ENCODE results near the gene PRRT4. TPM values are rescaled to one million over a fixed set of nuclear protein-coding genes. Genes with fewer than 3 reads are reported as not detected.

The PRRT4 gene
- total RNA-seq, 1 experiment from 2014 or later: 0.24 TPM

DNA sequence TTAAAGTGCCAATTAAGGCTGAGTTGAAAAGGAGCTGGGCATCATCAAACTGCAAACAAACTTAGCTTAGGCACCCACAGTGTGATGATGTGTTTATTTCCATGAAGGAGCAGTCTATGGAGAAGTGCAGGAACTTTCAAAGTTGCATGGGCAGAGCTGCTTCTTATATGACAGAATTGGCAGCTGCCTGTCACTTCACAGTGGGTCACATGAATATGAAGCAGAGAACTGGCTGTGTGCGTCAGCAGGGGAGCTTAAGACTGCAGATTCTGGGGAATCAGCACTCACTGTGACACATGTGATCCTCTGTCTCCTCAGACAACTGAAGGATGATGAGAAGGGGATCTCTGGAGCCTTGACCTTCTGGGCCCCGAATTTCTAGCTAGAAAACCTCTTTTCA is 54.4 kb downstream of the PRRT4 start:
- no peak overlapping the region for H3T11ph ChIP-seq (ENCODE audit: low read length)
- H3K56ac ChIP-seq (ENCODE audit: insufficient read length, low read depth, low read length): no peak overlapping the region
- Mint-ChIP-seq H3K9me3 (no peaks in the 10 kb centered on the region), H3K4me1 (no peaks in the 10 kb centered on the region), H3K27ac (no peak overlapping the region), H3K36me3 (ENCODE audit: insufficient read depth in 1 of 3, low read depth in 3 of 3) (peaks cover 27 to 82% (median 67%) of the 10 kb centered on the region in 3 experiments; a peak in 6 of 7 replicates), H3K4me3 (no peak overlapping the region), H3K27me3 (ENCODE audit: low read depth) (no peaks in the 10 kb centered on the region)
- H3K4ac ChIP-seq (ENCODE audit: low read depth, low read length): no peak overlapping the region
- H2AK5ac ChIP-seq (ENCODE audit: insufficient read length, low read length): no peak overlapping the region
- H3K9me3 ChIP-seq (ENCODE audit: control insufficient read depth, low read depth, low read length): no peaks in the 10 kb centered on the region
- H3K27me3 ChIP-seq (ENCODE audit: insufficient read depth, low read length): no peaks in the 10 kb centered on the region
- DNase-seq: no peak
- no peaks in the 10 kb centered on the region for H3K4me1 ChIP-seq (ENCODE audit: insufficient read depth, low read length)
- H4K8ac ChIP-seq (replicated peaks; ENCODE audit: insufficient read length, low read depth, low read length): no peak overlapping the region
- no peaks in the 10 kb centered on the region for H3K23me2 ChIP-seq (ENCODE audit: insufficient read length, low read depth, low read length, poor library complexity, severe bottlenecking)
- TF ChIP-seq, protein P1, sequence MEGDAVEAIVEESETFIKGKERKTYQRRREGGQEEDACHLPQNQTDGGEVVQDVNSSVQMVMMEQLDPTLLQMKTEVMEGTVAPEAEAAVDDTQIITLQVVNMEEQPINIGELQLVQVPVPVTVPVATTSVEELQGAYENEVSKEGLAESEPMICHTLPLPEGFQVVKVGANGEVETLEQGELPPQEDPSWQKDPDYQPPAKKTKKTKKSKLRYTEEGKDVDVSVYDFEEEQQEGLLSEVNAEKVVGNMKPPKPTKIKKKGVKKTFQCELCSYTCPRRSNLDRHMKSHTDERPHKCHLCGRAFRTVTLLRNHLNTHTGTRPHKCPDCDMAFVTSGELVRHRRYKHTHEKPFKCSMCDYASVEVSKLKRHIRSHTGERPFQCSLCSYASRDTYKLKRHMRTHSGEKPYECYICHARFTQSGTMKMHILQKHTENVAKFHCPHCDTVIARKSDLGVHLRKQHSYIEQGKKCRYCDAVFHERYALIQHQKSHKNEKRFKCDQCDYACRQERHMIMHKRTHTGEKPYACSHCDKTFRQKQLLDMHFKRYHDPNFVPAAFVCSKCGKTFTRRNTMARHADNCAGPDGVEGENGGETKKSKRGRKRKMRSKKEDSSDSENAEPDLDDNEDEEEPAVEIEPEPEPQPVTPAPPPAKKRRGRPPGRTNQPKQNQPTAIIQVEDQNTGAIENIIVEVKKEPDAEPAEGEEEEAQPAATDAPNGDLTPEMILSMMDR (conservative IDR thresholded peaks at IDR 0.05): no peak
- no peak overlapping the region for H2BK5ac ChIP-seq (ENCODE audit: insufficient read length, low read length)
- H3K27ac ChIP-seq (ENCODE audit: insufficient read length, low read depth, low read length): no peak overlapping the region
- H3K79me1 ChIP-seq (ENCODE audit: insufficient read depth, low read depth, low read length, poor library complexity, severe bottlenecking): no peaks in the 10 kb centered on the region
- no peak overlapping the region for H3K9ac ChIP-seq (ENCODE audit: extremely low read depth, insufficient read length, low read length)
- no peak overlapping the region for H2BK15ac ChIP-seq (ENCODE audit: low read depth, low read length)
- no peak overlapping the region for H2BK120ac ChIP-seq (ENCODE audit: low read depth, low read length, poor library complexity, severe bottlenecking)
- no CpG with 5 or more reads among the region's 2 CpGs for WGBS (ENCODE audit: extremely low coverage, insufficient read length, low lambda C conversion rate)
- no peak overlapping the region for H3K23ac ChIP-seq (ENCODE audit: insufficient read length, low read depth, low read length)
- H3K79me2 ChIP-seq (ENCODE audit: insufficient read depth, low read length): no peaks in the 10 kb centered on the region
- no peak overlapping the region for H3K14ac ChIP-seq (ENCODE audit: insufficient read depth, low read length)
- H3K4me2 ChIP-seq (ENCODE audit: insufficient read depth, insufficient read length, low read length): no peak overlapping the region
- no peak overlapping the region for H2BK12ac ChIP-seq (ENCODE audit: insufficient read length, low read depth, low read length)
- H4K91ac ChIP-seq (ENCODE audit: insufficient read length, low read depth, low read length): no peak overlapping the region
- H2BK20ac ChIP-seq (ENCODE audit: low read depth, low read length, poor library complexity, severe bottlenecking): no peak overlapping the region
- H3K18ac ChIP-seq (ENCODE audit: insufficient read length, low read depth, low read length): no peak overlapping the region
- no peak overlapping the region for H4K5ac ChIP-seq (ENCODE audit: insufficient read length, low read depth, low read length)
- no peaks in the 10 kb centered on the region for H4K20me1 ChIP-seq (ENCODE audit: control insufficient read depth, insufficient read depth, insufficient read length)
- H2AFZ ChIP-seq (ENCODE audit: low read length): no peak overlapping the region

Data from H9 (cell line).